ENCODE measurements around the gene ST6GALNAC4.

The ST6GALNAC4 gene

GRCh38 chr9:127912296-127912695 is 4.5 kb downstream of the ST6GALNAC4 start:
- DNase-seq (ENCODE audit: low spot score), result no peak

- DNase-seq (ENCODE audit: low spot score), result peak; percentile 68
These were observed 6.1 kb downstream of the ST6GALNAC4 start for GRCh38 chr9:127910613-127911205.

GRCh38 chr9:127909839-127910273 is 7.0 kb downstream of the ST6GALNAC4 start:
- no peak for DNase-seq (ENCODE audit: low spot score)

GRCh38 chr9:127908660-127908926 is 8.2 kb downstream of the ST6GALNAC4 start:
- no peak for DNase-seq (ENCODE audit: low spot score)

GRCh38 chr9:127907867-127908659 is 8.8 kb downstream of the ST6GALNAC4 start:
- no peak for DNase-seq (ENCODE audit: low spot score)

- no peak for DNase-seq (ENCODE audit: low spot score)
These were observed 11.1 kb downstream of the ST6GALNAC4 start for GRCh38 chr9:127905788-127906191.

GRCh38 chr9:127905004-127905728 is 11.7 kb downstream of the ST6GALNAC4 start:
- DNase-seq (ENCODE audit: low spot score), result no peak

- no peak for DNase-seq (ENCODE audit: low spot score)
These were observed 12.3 kb downstream of the ST6GALNAC4 start for GRCh38 chr9:127904561-127905003.

- DNase-seq (ENCODE audit: low spot score), result peak; percentile 39
These were observed 13.0 kb downstream of the ST6GALNAC4 start for GRCh38 chr9:127903557-127904475.

- peak; percentile 76 for DNase-seq (ENCODE audit: low spot score)
These were observed 17.5 kb downstream of the ST6GALNAC4 start, which contains the start of gene ST6GALNAC6 for GRCh38 chr9:127899128-127899943. Gene ST6GALNAC6 (minus strand): TSS chr9:127899603. CDS start chr9:127897981, 1,622 bp downstream.

- DNase-seq (ENCODE audit: low spot score), result peak; percentile 72
These were observed 18.3 kb downstream of the ST6GALNAC4 start for GRCh38 chr9:127898433-127899127.

- DNase-seq (ENCODE audit: low spot score), result no peak
These were observed 19.6 kb downstream of the ST6GALNAC4 start for GRCh38 chr9:127897193-127897692.

GRCh38 chr9:127896395-127897192 is 20.2 kb downstream of the ST6GALNAC4 start:
- no peak for DNase-seq (ENCODE audit: low spot score)

- DNase-seq (ENCODE audit: low spot score), result no peak
These were observed 21.0 kb downstream of the ST6GALNAC4 start for GRCh38 chr9:127895811-127896210.

- no peak for DNase-seq (ENCODE audit: low spot score)
These were observed 23.4 kb downstream of the ST6GALNAC4 start for GRCh38 chr9:127893392-127893791.

GRCh38 chr9:127892831-127893230 is 24.0 kb downstream of the ST6GALNAC4 start:
- no peak for DNase-seq (ENCODE audit: low spot score)

- DNase-seq (ENCODE audit: low spot score), result peak; percentile 28
These were observed 26.8 kb downstream of the ST6GALNAC4 start for GRCh38 chr9:127890053-127890452.

GRCh38 chr9:127887792-127888191 is 29.0 kb downstream of the ST6GALNAC4 start:
- no peak for DNase-seq (ENCODE audit: low spot score)

- DNase-seq (ENCODE audit: low spot score), result no peak
These were observed 30.4 kb downstream of the ST6GALNAC4 start for GRCh38 chr9:127886401-127886972.
